Umbilical cord (tissue), 2 donors: ENCODE measurements around the gene MAP3K2. TPM values are rescaled to one million over a fixed set of nuclear protein-coding genes. Genes with fewer than 3 reads are reported as not detected.
A peak's percentile ranks its signal among the peaks of the same experiment; 100 is the strongest.

ENCODE experiments used
- DNase-seq: peaks from one replicate; pipeline ENCODE4 v3.0.0-alpha.2; 2015; ENCODE audit warnings: low spot score
- total RNA-seq: library from RNA; depleted of rRNA; stranded (reverse); fragments of >200 nt; gene quantifications from one replicate; pipeline ENCODE4 v1.2.3, GENCODE V29; 2014; ENCODE audit warnings: low replicate concordance; ENCODE audit not compliant: insufficient read depth

The MAP3K2 gene
- total RNA-seq, 1 donor from 2014 or later = 63.3 TPM

GRCh38 chr2:127293748-127294562 lies 93.8 kb downstream of the MAP3K2 start, which contains the start of gene ERCC3:
TSS of gene ERCC3 (minus strand) at chr2:127294144. CDS start at chr2:127294081, 63 bp downstream.
- DNase-seq = peak; percentile 89

- no peak for DNase-seq
Observed at GRCh38 chr2:127293386-127293747, 94.4 kb downstream of the MAP3K2 start.

- no peak for DNase-seq
Observed at GRCh38 chr2:127288274-127288673, 99.5 kb downstream of the MAP3K2 start.

- DNase-seq = no peak
Observed at GRCh38 chr2:127283275-127283674, 104.5 kb downstream of the MAP3K2 start.

- DNase-seq = no peak
Observed at GRCh38 chr2:127280693-127281092, 107.1 kb downstream of the MAP3K2 start.

GRCh38 chr2:127279781-127280180 lies 108.0 kb downstream of the MAP3K2 start:
- no peak for DNase-seq

- no peak for DNase-seq
Observed at GRCh38 chr2:127278959-127279358, 108.8 kb downstream of the MAP3K2 start.

GRCh38 chr2:127277028-127277427 lies 110.7 kb downstream of the MAP3K2 start:
- no peak for DNase-seq

GRCh38 chr2:127275789-127276188 lies 112.0 kb downstream of the MAP3K2 start:
- DNase-seq = no peak

- no peak for DNase-seq
Observed at GRCh38 chr2:127275356-127275755, 112.4 kb downstream of the MAP3K2 start.

GRCh38 chr2:127270663-127271062 lies 117.1 kb downstream of the MAP3K2 start:
- DNase-seq = no peak

- DNase-seq = peak; percentile 58
Observed at GRCh38 chr2:127261804-127262406, 125.9 kb downstream of the MAP3K2 start.

GRCh38 chr2:127259355-127259754 lies 128.4 kb downstream of the MAP3K2 start:
- no peak for DNase-seq

GRCh38 chr2:127256866-127257265 lies 130.9 kb downstream of the MAP3K2 start:
- DNase-seq = no peak

GRCh38 chr2:127256381-127256780 lies 131.4 kb downstream of the MAP3K2 start:
- no peak for DNase-seq

- DNase-seq = no peak
Observed at GRCh38 chr2:127255721-127256120, 132.1 kb downstream of the MAP3K2 start.

GRCh38 chr2:127255146-127255545 lies 132.6 kb downstream of the MAP3K2 start:
- no peak for DNase-seq

- no peak for DNase-seq
Observed at GRCh38 chr2:127254386-127254981, 133.3 kb downstream of the MAP3K2 start.
